Left ventricle myocardium inferior (tissue), 1 donor: ENCODE results near the gene TBC1D9. TPM values are rescaled to one million over a fixed set of nuclear protein-coding genes. Genes with fewer than 3 reads are reported as not detected.

Experiments used
- DNase-seq: peaks from one replicate; pipeline ENCODE4 v3.0.0-alpha.2; 2020
- H3K27ac ChIP-seq: fragments of 200-600 bp; replicated peaks from 2 replicates; pipeline ENCODE4 v1.8.0; 2021
- H3K27me3 ChIP-seq: fragments of 200-600 bp; 2 replicates; pipeline ENCODE4 v1.8.0; 2021; ENCODE audit warnings: low read depth
- H3K36me3 ChIP-seq: fragments of 200-600 bp; 2 replicates; pipeline ENCODE4 v1.8.0; 2021
- H3K4me1 ChIP-seq: fragments of 200-600 bp; 2 replicates; pipeline ENCODE4 v1.8.0; 2021
- H3K4me3 ChIP-seq: fragments of 200-600 bp; 2 replicates; pipeline ENCODE4 v1.8.0; 2021; ENCODE audit warnings: mild to moderate bottlenecking, moderate library complexity
- H3K9me3 ChIP-seq: fragments of 200-600 bp; replicated peaks from 2 replicates; pipeline ENCODE4 v1.8.0; 2021
- CTCF ChIP-seq: fragments of 200-600 bp; IDR thresholded peaks from 2 replicates; pipeline ENCODE4 v1.8.0; 2021; ENCODE audit warnings: antibody characterized with exemption, mild to moderate bottlenecking, borderline replicate concordance
- intact Hi-C: fragments of 100-400 bp; cut with micrococcal nuclease; formaldehyde crosslinking; loops from one replicate; pipeline ENCODE4 v1.11.0; 2022
- total RNA-seq: library from RNA; stranded (reverse); fragmentation: NEBNext Ultra II Directional; extraction: Animal tissue kit (Norgen Biotek cat#: 25700); gene quantifications from one replicate; pipeline ENCODE4 v1.2.1, GENCODE V29; 2021
- donor health status: DM: no; HTN: yes; CAD: no; lungs with severe emphysema.

TBC1D9 gene
- total RNA-seq, 1 donor from 2014 or later: 11.4 TPM

DNA sequence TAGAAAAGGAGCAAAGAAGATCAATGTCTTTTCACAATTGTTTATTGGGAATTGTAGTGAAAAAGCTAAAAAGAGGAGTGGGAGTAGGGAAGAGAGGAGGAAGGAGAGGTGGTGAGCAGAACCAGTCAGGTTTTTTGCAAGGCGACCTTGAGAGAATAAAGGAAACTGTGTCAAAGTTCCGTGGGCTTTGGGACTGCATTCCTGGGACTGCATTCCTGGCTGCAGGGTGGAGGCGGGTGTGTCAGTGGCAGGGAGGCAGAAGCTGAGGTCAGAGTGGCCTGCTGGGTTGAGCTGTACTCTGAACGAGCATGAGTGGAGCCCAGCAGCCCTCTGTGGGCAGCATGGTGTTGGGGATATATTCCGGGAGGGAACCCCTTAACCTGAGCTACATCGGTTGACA lies 120.6 kb downstream of the TBC1D9 start:
- no peak overlapping the region for H3K4me3 ChIP-seq
- no peaks in the 10 kb centered on the region for H3K9me3 ChIP-seq
- no peak for TF ChIP-seq CTCF
- DNase-seq: peak; percentile 36
- peaks cover 21% of the 10 kb centered on the region for H3K4me1 ChIP-seq
- H3K27me3 ChIP-seq: no peaks in the 10 kb centered on the region
- peaks cover 51% of the 10 kb centered on the region for H3K36me3 ChIP-seq
- intact Hi-C loops: no loop called here
- H3K27ac ChIP-seq: peak overlapping the region; percentile 29

DNA sequence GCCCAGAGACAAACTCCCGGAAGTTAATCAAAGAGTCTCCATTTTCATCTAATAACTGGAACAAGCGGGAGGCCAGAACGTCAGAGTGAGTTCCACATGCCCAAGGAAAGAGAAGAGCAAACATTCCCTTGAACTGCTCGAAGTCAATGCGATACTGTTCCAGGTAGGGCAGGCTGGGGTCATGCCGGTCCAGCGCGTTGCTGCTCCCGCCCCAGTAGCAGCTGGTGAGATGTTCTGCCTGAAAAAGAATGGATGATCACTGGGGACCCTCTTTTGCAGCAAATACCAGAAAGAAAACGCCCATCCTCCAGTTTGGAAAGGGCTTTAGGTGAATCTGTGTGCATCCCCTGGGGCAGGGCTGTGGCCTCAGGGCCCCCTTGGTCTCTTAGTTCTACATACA lies 122.2 kb downstream of the TBC1D9 start:
- no peak for DNase-seq
- no peak for TF ChIP-seq CTCF
- peaks cover 53% of the 10 kb centered on the region for H3K36me3 ChIP-seq
- H3K27ac ChIP-seq: no peak overlapping the region
- no peaks in the 10 kb centered on the region for H3K9me3 ChIP-seq
- H3K27me3 ChIP-seq: no peaks in the 10 kb centered on the region
- intact Hi-C loops: no loop called here
- peaks cover 21% of the 10 kb centered on the region for H3K4me1 ChIP-seq
- no peak overlapping the region for H3K4me3 ChIP-seq

DNA sequence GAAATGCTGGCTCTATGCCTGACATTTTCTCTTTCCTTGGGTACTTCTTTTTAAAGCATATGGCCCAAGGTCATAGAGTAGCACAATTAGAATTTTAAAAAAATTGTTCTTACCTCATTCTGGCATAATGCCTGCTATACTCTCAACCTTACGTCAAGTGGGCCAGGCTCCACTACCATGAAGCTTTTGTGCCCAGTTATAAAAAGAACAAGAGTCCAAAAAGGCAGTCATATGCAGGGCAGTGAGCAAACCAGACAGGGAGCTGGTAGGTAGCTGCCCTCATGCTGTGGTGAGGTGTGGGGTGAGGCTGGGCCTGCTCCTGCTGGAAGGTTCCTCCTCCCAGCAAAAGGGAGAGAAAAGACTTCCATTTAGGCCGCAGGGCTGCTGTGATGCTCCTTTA lies 123.1 kb downstream of the TBC1D9 start:
- TF ChIP-seq CTCF: no peak
- DNase-seq: no peak
- no peaks in the 10 kb centered on the region for H3K9me3 ChIP-seq
- H3K27ac ChIP-seq: no peak overlapping the region
- peaks cover 49% of the 10 kb centered on the region for H3K36me3 ChIP-seq
- intact Hi-C loops: no loop called here
- H3K4me3 ChIP-seq: no peak overlapping the region
- no peaks in the 10 kb centered on the region for H3K27me3 ChIP-seq
- peaks cover 21% of the 10 kb centered on the region for H3K4me1 ChIP-seq

DNA sequence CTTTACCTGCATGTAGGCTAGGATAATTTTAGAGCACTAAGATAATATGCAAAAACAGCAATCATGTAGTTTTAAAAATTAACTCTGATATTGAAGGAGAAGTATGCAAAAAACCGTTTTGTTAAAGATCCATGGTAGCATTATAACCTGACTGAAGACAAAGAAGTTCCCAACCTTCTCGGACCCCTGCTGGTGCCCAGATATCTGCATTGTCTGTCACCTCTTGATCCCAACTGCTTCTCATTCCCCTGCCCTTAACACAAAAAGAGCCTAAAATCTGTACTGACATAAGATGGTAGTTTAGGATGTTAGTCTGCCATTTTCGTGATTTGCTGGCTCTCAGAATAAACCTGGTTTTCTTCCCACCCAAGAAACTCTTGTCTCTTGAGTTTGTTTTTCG lies 125.9 kb downstream of the TBC1D9 start:
- Histone ChIP-seq H3K4me3 (no peak overlapping the region), H3K9me3 (no peaks in the 10 kb centered on the region), H3K36me3 (peaks cover 65% of the 10 kb centered on the region), H3K27ac (no peak overlapping the region), H3K27me3 (no peaks in the 10 kb centered on the region), H3K4me1 (peaks cover 10% of the 10 kb centered on the region)
- DNase-seq: no peak
- intact Hi-C loops: no loop called here
- TF ChIP-seq CTCF: no peak

DNA sequence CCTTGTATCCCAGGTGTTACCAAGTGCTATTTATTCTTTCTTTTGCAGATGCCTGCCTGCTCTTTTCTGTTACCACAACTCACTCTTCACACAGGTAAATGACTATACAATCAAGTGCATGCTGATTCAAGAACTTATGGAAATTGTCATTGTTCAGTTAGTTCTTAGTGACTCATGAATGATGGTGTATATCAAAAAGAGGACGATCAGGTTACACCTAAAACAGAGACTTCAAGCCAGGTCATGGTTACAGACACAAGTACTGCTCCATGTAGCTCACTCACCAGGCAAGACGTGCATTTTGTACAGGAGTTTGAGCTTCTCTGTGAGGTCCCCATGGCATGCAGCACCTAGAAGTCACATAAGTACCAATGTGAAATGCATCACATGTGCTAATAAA lies 128.2 kb downstream of the TBC1D9 start:
- no peak for DNase-seq
- Histone ChIP-seq H3K27ac (no peak overlapping the region), H3K27me3 (no peaks in the 10 kb centered on the region), H3K4me1 (no peaks in the 10 kb centered on the region), H3K36me3 (peaks cover 71% of the 10 kb centered on the region), H3K4me3 (no peak overlapping the region), H3K9me3 (no peaks in the 10 kb centered on the region)
- intact Hi-C loops: no loop called here
- no peak for TF ChIP-seq CTCF
